ENCODE data around the gene OR13F1.

- no peak for TF ChIP-seq CTCF (IDR thresholded peaks at IDR 0.05)
- no peak for TF ChIP-seq POLR2A (IDR thresholded peaks at IDR 0.05)
These were observed 40.2 kb upstream of the OR13F1 start for GRCh38 chr9:104463864-104464263.

Measured in heart left ventricle (tissue), 13 donors.